IPS-NIHi11 (cell line): ENCODE results near the gene IFNK.
A peak's percentile ranks its signal among the peaks of the same experiment; 100 is the strongest.

Experiments
- DNase-seq: peaks from one replicate; pipeline ENCODE4 v3.0.0; 2012; ENCODE audit warnings: mixed read lengths, low spot score

Gene IFNK

GRCh38 chr9:27538647-27539046 lies 14.6 kb downstream of the IFNK start:
- no peak for DNase-seq

- no peak for DNase-seq
These were observed 15.7 kb downstream of the IFNK start for GRCh38 chr9:27539479-27540441.

DNA sequence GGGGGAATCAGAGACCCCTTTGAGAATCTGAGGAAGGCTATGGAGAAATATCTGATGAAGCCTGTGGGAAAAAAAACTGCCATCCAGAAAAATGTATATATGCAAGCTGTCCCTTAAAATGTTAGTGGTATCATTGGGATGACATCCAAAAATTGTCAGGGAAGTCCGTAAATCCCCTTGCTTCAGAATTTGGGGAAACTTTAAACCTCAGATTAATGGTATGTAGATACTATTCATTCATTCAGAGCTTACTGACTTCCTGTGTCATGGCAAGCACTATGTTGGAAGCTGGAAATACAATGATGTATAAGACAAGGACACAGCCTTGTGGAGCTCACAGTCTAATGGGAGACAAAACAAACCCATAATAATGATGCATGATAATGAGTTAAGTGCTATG lies 16.4 kb downstream of the IFNK start:
- no peak for DNase-seq

GRCh38 chr9:27541740-27542139 lies 17.6 kb downstream of the IFNK start:
- no peak for DNase-seq

DNA sequence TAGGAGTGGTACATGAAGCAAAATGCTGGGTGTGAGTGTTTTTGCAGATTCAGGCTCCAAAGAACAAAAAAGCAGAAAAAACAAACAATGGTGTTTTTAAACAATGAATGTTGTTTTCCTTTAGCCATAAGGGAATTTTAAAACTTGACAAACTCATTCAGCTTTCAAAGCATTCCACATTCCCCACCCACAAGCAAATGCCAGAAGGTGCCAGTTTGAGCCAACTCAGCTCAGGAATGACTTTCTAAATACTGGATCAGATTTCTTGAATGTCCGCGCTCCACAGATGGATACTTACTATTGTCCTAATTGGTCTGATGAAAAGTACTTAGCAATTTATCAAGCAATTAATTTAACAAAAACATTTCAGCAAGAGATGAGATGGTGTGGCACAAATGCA lies 18.4 kb downstream of the IFNK start:
- no peak for DNase-seq

- DNase-seq, result no peak
These were observed 21.4 kb downstream of the IFNK start for GRCh38 chr9:27545471-27545870.

DNA sequence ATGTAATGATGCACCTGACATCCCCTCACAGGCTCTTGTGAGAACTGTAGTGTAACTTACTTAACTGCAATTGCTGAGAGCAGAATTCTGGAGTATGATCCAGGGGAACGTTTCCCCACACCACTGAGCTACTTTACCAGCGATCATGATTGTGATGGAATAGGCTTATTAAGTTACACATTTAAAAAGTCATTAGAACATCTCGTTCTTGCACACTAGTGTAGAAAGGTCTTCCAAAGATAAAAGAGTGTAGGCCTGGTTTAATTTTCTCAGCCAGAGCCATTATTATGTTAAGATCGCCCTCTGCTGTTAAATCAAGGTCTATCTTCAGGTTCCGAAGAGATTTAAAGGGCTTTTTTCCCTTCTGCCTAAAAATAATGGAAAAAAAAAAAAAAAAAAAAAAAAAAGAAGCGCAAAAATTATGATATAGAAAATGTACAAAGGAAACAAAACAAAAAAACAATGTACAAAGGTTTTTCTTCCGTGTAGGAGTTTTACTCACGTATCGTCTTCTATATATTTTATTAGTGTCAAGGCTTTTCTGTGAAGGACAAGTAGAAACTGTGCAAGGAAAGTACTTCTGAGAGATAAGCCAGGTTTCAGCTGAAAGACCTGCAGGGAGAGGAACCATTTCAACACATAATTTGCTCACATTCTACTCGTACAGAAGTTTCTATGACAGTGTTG lies 24.1 kb downstream of the IFNK start:
- peak; percentile 11 for DNase-seq

DNA sequence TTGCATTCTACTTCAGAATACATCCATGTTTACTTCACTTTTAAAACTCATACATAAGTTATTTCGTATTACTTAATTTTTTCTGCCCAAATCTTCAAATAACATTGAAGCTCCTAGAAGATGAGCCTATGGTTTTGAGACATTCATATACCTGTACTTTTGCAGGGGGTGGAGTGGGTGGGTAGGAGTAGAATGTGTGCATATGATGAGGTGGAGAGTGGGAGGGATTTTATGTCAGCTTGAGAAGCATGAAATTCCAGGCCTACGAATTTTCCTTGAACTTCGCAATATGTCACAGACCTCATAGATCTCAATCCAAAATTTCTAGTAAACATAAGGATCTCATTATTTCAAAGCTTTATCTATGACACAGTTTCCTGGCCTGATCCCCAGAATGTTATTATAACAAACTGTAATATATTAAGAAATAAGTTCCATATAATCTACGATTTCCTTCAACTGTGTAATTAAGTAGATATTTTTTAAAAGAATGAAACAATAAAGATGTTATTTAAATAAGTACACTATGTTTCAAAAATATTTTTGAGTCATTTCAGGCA lies 25.2 kb downstream of the IFNK start:
- no peak for DNase-seq

DNA sequence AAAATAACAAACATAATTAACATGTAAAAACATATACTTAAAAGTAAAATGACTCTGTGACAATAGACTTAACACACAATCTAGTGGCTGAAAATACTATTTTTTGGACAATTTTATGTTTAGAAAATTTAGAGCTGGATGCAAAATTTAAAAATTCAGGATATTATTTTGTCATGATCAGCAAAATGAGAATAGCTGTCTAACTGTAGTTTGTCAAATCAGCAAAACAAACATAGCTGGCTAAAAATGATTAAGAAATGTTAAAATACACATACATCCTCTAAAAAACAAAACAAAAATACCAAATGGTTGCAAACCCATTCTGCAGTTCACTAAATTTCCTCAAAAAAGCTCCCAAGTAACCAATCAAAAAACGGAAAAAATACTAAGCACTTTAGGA lies 30.6 kb downstream of the IFNK start:
- no peak for DNase-seq

DNA sequence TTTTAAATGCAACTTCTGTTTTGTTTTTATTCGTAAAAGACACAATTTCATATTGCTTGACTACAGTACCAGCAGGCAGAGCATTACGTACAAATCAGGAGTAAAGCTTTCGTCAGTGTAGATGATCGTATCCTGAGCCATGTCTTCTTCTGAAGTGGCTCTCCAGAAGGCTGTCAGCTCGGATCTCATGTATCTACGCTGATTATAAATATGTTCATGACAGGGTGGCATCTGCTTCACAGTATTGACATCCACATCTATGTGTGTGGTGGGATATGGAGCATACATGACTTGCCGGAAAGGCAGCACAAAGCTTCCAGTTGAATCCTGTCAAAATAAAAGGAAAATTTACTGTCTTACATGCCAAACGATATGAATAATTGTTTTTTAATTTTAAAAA lies 32.4 kb downstream of the IFNK start:
- no peak for DNase-seq

DNA sequence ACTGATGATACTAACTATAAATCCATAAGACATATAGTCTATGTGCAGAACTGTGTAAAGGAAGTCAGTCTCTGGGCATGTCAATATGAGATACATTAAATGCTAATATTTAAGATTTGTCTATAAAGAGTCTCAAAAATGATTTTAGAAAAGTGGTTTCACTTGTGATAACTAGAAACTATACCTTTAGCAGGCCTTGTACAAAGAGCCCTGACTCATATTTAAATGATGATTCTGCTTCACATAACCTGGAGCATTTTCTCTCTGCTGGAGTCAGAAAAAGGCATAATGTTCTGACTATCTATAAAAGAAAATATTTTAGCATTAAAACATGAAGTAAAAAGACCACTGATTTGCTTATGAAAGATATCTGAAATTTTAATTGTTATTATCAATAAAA lies 34.2 kb downstream of the IFNK start:
- DNase-seq, result no peak

DNA sequence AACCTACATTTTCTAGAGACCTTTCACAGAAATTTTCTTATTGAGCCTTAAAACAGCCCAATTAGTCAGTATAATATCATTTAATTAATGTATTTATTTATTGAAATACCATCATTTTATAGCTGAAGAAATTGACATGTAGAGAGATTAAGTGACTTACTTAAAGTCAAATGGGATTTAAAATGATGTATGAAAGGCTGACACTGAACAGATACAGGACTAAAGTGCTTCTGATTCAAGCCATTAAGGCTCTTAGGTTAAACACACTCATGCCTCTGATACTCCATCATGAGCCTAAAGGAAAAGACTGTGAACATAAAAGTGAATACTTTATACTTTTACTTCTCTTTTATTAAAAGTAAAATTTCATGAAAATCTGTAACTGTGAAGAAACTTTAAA lies 36.4 kb downstream of the IFNK start:
- no peak for DNase-seq

DNA sequence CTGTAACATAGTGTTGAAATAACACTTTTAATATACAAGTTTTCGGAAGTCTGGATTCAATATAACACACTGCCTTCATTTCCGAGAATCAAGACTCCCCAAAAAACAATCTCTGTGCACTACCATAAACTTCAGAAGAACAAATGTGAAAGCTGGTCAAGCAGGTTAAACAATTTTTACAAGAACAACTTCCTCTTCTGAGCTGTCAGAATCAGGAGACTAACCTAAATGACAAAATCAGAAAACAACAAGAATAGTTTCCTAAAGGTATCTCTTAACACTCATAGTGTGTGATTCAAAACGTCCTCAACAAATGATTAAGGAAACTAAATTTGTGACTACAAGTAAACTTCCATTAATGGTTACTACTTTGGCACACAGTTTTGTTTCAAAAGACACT lies 37.6 kb downstream of the IFNK start:
- no peak for DNase-seq

DNA sequence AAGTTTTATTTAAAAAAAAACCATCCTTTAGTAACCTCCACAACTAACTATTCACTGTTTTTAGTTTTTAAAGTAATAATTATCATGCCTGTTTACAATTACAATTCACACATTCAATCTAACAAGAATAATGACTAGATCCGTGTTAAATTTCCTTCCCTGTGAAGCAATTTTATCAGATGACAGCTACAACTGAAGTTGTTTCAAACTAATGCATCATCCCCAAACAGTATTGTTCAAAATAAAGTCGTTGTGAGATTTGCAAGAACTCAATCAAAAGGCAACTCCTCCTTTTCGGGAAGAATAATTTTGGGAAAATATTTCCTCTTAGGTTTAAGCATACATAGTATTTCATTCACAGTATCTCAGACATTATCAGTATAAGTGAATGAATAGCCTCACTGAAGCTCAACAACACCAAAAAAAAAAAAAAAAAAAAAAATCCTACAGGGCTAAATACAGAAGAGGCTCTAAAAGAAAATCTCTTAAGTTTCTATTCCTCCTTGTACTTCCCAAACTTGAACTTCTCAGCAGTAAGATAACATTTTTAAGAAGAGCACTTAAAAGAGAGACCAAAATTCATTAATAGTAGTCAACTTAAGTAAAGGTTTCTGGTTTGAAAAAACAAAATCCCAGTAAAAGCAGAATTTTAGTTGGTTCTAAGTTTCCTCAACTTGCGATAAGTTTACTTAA lies 39.8 kb downstream of the IFNK start:
- DNase-seq, result no peak

DNA sequence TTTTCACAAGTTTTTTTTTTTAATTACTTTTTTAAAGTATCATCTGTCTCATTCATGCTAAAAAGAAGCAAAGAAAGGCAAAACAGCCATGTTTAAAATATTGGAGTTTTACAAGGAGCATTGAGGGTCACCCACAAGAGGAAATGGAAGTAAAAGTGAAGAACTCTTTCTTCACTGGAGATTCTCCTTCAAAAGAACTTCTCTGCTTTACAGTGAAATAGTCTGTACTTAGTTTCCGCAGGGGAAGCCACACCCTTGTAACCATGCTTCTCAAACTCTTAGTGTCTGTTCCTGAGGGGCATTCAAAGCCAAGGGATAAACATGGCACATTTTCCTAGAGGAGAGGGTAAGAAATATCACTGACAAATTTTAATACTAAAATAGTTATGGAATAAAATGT lies 40.6 kb downstream of the IFNK start:
- DNase-seq, result no peak

GRCh38 chr9:27565696-27566095 lies 41.6 kb downstream of the IFNK start:
- DNase-seq, result no peak

GRCh38 chr9:27566118-27566517 lies 42.0 kb downstream of the IFNK start:
- no peak for DNase-seq

DNA sequence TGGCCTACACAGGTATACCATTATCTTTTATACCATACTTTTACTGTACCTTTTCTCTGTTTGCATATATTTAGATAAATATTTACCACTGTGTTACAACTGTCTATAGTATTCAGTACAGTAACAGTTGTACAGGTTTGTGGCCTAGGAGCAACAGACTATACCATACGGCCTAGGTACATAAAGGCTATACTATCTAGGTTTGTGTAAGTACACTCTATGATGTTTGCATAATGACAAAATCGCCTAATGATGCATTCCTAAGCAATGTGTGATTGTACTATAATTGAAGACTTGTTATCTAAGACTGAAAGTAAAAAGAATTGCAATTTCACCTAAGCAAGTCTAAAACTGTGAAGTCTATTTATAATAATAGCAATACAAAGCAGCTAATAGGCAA lies 45.3 kb downstream of the IFNK start:
- no peak for DNase-seq

GRCh38 chr9:27571011-27571410 lies 46.9 kb downstream of the IFNK start:
- DNase-seq, result no peak

DNA sequence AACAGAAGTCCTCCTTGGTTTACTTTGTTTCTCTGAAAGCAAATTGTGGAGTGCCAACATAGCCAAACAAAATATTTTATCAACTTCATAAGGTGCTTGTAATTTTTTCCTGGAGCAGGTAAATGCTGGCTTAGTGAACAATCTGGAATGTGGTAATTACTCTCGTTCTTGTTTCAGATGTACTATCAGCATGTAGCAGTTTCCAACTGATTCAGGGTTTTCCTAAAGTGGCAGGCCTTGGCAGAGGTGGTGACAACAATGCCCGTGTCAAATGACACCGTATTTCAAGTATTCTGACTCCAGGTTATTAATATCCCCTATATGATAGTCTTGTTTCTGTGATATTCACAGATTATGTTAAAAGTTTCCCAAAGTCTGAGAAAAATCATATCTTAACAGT lies 48.0 kb downstream of the IFNK start:
- no peak for DNase-seq

GRCh38 chr9:27572566-27572917 lies 48.5 kb downstream of the IFNK start:
- DNase-seq, result peak; percentile 53

DNA sequence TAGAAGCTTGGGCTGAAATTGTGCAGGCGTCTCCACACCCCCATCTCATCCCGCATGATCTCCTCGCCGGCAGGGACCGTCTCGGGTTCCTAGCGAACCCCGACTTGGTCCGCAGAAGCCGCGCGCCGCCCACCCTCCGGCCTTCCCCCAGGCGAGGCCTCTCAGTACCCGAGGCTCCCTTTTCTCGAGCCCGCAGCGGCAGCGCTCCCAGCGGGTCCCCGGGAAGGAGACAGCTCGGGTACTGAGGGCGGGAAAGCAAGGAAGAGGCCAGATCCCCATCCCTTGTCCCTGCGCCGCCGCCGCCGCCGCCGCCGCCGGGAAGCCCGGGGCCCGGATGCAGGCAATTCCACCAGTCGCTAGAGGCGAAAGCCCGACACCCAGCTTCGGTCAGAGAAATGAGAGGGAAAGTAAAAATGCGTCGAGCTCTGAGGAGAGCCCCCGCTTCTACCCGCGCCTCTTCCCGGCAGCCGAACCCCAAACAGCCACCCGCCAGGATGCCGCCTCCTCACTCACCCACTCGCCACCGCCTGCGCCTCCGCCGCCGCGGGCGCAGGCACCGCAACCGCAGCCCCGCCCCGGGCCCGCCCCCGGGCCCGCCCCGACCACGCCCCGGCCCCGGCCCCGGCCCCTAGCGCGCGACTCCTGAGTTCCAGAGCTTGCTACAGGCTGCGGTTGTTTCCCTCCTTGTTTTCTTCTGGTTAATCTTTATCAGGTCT lies 49.0 kb downstream of the IFNK start, which contains the start of gene C9orf72:
C9orf72 (minus strand) TSS at position 564 of the 716 bp plus-strand sequence. CDS start 6,361 bp downstream, outside the sequence.
- peak; percentile 92 for DNase-seq
